Caco-2 (cell line): ENCODE data around the gene SCN4A. TPM values are rescaled to one million over a fixed set of nuclear protein-coding genes. Genes with fewer than 3 reads are reported as not detected.
"Not testable (repeated sequence)": the region's sequence is repeated elsewhere in the genome, so short reads cannot be mapped to it uniquely, and the experiment has no call there.

ENCODE experiments used
- BruUV-seq: library from RNA; stranded (reverse); fragments of 400-500 nt; replicated peaks from 2 replicates; lab custom pipeline; 2021; lab: Mats Ljungman, UMichigan
- CTCF ChIA-PET: fragments of 300-600 bp; sonication (Branson Sonifier 250); formaldehyde crosslinking; loops from one replicate; lab custom pipeline; 2022; ENCODE audit warnings: antibody characterized with exemption; lab: Charles Lee
- POLR2A ChIA-PET: fragments of 300-600 bp; sonication (Branson Sonifier 250); formaldehyde crosslinking; loops from one replicate; lab custom pipeline; 2022; ENCODE audit warnings: antibody characterized with exemption; lab: Charles Lee
- DNase-seq, 2 experiments: peaks; one replicate each; pipeline versions ENCODE4 v3.0.0 to v3.0.0-alpha.2; 2020 to 2022
- H3K27me3 ChIP-seq: replicated peaks from 2 replicates; pipeline ENCODE4 v1.6.0; 2011; ENCODE audit warnings: low read length; ENCODE audit not compliant: control insufficient read depth, insufficient read depth
- H3K36me3 ChIP-seq: 2 replicates; pipeline ENCODE4 v1.5.1; 2011; ENCODE audit warnings: low read length; ENCODE audit not compliant: control insufficient read depth, insufficient read depth
- H3K4me1 ChIP-seq: fragments of 250-450 bp; sonication (Bioruptor Pico); 2 replicates; pipeline ENCODE4 v1.5.1; 2020; ENCODE audit warnings: mild to moderate bottlenecking
- H3K4me3 ChIP-seq: 2 replicates; pipeline ENCODE4 v1.5.1; 2011; ENCODE audit warnings: low read depth, mild to moderate bottlenecking, control low read depth, low read length
- H3K9me3 ChIP-seq: fragments of 250-450 bp; sonication (Bioruptor Pico); 2 replicates; pipeline ENCODE4 v1.5.1; 2020; ENCODE audit warnings: mild to moderate bottlenecking, moderate library complexity
- H3K27ac Mint-ChIP-seq: one replicate; pipeline ENCODE4 v1.8.0; 2022; ENCODE audit warnings: mixed read lengths; ENCODE audit not compliant: unreplicated experiment
- H3K27me3 Mint-ChIP-seq: one replicate; pipeline ENCODE4 v1.8.0; 2022; ENCODE audit warnings: mixed read lengths; ENCODE audit not compliant: insufficient read depth, unreplicated experiment
- H3K36me3 Mint-ChIP-seq: one replicate; pipeline ENCODE4 v1.8.0; 2022; ENCODE audit warnings: mild to moderate bottlenecking, mixed read lengths; ENCODE audit not compliant: insufficient read depth, unreplicated experiment
- H3K4me1 Mint-ChIP-seq: one replicate; pipeline ENCODE4 v1.8.0; 2022; ENCODE audit warnings: low read depth, mixed read lengths; ENCODE audit not compliant: unreplicated experiment
- H3K4me3 Mint-ChIP-seq: one replicate; pipeline ENCODE4 v1.8.0; 2022; ENCODE audit warnings: mild to moderate bottlenecking, moderate library complexity, mixed read lengths; ENCODE audit not compliant: unreplicated experiment
- H3K9me3 Mint-ChIP-seq: one replicate; pipeline ENCODE4 v1.8.0; 2022; ENCODE audit warnings: mixed read lengths; ENCODE audit not compliant: unreplicated experiment
- CTCF ChIP-seq, 2 experiments: fragments of 200-600 bp in 1 of 2; IDR thresholded peaks; 1 replicate in 1 of 2; 2 replicates in 1 of 2; pipeline versions ENCODE4 v1.5.1 to v1.8.0; 2011 to 2022; ENCODE audit warnings: antibody characterized with exemption in 1 of 2, control low read depth in 1 of 2, inconsistent platforms in 1 of 2, low read depth in 1 of 2, low read length in 1 of 2, mild to moderate bottlenecking in 1 of 2, moderate library complexity in 1 of 2; ENCODE audit not compliant: insufficient read depth in 1 of 2, severe bottlenecking in 1 of 2, unreplicated experiment in 1 of 2
- intact Hi-C: fragments of 100-400 bp; cut with micrococcal nuclease; formaldehyde crosslinking; loops from one replicate; pipeline ENCODE4 v1.10.0; 2022; ENCODE audit not compliant: unreplicated experiment
- total RNA-seq: library from RNA; stranded (reverse); gene quantifications from 2 replicates; pipeline ENCODE4 v1.2.3, GENCODE V29; 2022

The SCN4A gene
- total RNA-seq, 1 experiment from 2014 or later = not detected

- Mint-ChIP-seq H3K4me1 (no peaks in the 10 kb centered on the region), H3K4me3 (no peak overlapping the region), H3K27ac (no peak overlapping the region), H3K9me3 (no peaks in the 10 kb centered on the region), H3K36me3 (no peaks in the 10 kb centered on the region), H3K27me3 (peaks cover 19% of the 10 kb centered on the region)
- no peaks in the 10 kb centered on the region for H3K4me1 ChIP-seq
- no TSS peak for BruUV-seq
- ChIA-PET POLR2A (no interaction called here), CTCF (interaction anchor here (2.5 kb wide), 2 partner anchors 36 to 223 kb away, joined by 9 to 16 read pairs; no protein-coding TSS in a partner anchor)
- no peak for DNase-seq
- no peaks in the 10 kb centered on the region for H3K9me3 ChIP-seq
- intact Hi-C loops = no loop called here
- TF ChIP-seq CTCF (IDR thresholded peaks at IDR 0.05; ENCODE audit: insufficient read depth in 1 of 2, low read depth in 1 of 2, low read length in 1 of 2, severe bottlenecking in 1 of 2, unreplicated experiment in 1 of 2) = no peak
- H3K36me3 ChIP-seq = no peaks in the 10 kb centered on the region
- no peak overlapping the region for H3K4me3 ChIP-seq
- H3K27me3 ChIP-seq = no peaks in the 10 kb centered on the region; the same call in 1 of the 2 replicates
These were observed 62.6 kb downstream of the SCN4A start for GRCh38 chr17:63910096-63910495.

- BruUV-seq = not testable (repeated sequence)
These were observed 63.1 kb downstream of the SCN4A start for GRCh38 chr17:63909586-63909985.

GRCh38 chr17:63907161-63907778, 65.4 kb downstream of the SCN4A start:
- H3K36me3 ChIP-seq, H3K9me3 ChIP-seq, H3K4me3 Mint-ChIP-seq, H3K27me3 ChIP-seq, H3K27ac Mint-ChIP-seq, BruUV-seq, H3K9me3 Mint-ChIP-seq, H3K4me1 ChIP-seq, H3K4me1 Mint-ChIP-seq, intact Hi-C loops, POLR2A ChIA-PET, H3K36me3 Mint-ChIP-seq, H3K4me3 ChIP-seq: not testable (repeated sequence)
- CTCF ChIA-PET = interaction anchor here (1.7 kb wide), 1 partner anchor 39 kb away, joined by 6 read pairs; no protein-coding TSS in a partner anchor
- DNase-seq = peak in 1 of 2 experiments; percentile 36
- peaks cover 19% of the 10 kb centered on the region for H3K27me3 Mint-ChIP-seq
- peak in 1 of 2 experiments; percentile 34 for TF ChIP-seq CTCF (IDR thresholded peaks at IDR 0.05; ENCODE audit: insufficient read depth in 1 of 2, low read depth in 1 of 2, low read length in 1 of 2, severe bottlenecking in 1 of 2, unreplicated experiment in 1 of 2)

More at GRCh38 chr17:63909586-63909985, 63.1 kb downstream of the SCN4A start:
- POLR2A ChIA-PET, H3K9me3 Mint-ChIP-seq, H3K4me1 ChIP-seq, H3K27me3 ChIP-seq, H3K9me3 ChIP-seq, H3K27ac Mint-ChIP-seq, H3K4me3 Mint-ChIP-seq, H3K36me3 ChIP-seq, H3K4me1 Mint-ChIP-seq, intact Hi-C loops, H3K4me3 ChIP-seq, DNase-seq, CTCF ChIA-PET, H3K36me3 Mint-ChIP-seq: not testable (repeated sequence)
- H3K27me3 Mint-ChIP-seq = peaks cover 19% of the 10 kb centered on the region

- H3K9me3 ChIP-seq, intact Hi-C loops, DNase-seq, H3K27me3 ChIP-seq, H3K9me3 Mint-ChIP-seq, H3K36me3 ChIP-seq, BruUV-seq, H3K36me3 Mint-ChIP-seq, H3K27ac Mint-ChIP-seq, H3K4me3 Mint-ChIP-seq, H3K4me1 Mint-ChIP-seq, POLR2A ChIA-PET, H3K4me3 ChIP-seq, H3K4me1 ChIP-seq: not testable (repeated sequence)
- CTCF ChIA-PET = interaction anchor here (0.7 to 1.2 kb wide), 3 partner anchors 39 to 73 kb away, joined by 3 read pairs; no protein-coding TSS in a partner anchor
- peaks cover 15% of the 10 kb centered on the region for H3K27me3 Mint-ChIP-seq
These were observed 67.9 kb downstream of the SCN4A start for GRCh38 chr17:63904796-63905195.
